K562 (cell line): ENCODE data around the gene TUBA8. TPM values are rescaled to one million over a fixed set of nuclear protein-coding genes. Genes with fewer than 3 reads are reported as not detected.

Source experiments
- ATAC-seq: fragments of 200-7000 bp; cut with Tn5 transposase; 3 replicates; pipeline ENCODE4 v1.9.1; 2020; ENCODE audit warnings: moderate library complexity
- BruUV-seq: library from RNA; stranded (reverse); fragments of 400-500 nt; replicated peaks from 2 replicates; lab custom pipeline; 2021; lab: Mats Ljungman, UMichigan
- CTCF ChIA-PET: fragments of 300-600 bp; formaldehyde crosslinking; extraction: SDS; loops from one replicate; lab custom pipeline; 2021; ENCODE audit warnings: low intra/inter-chr PET ratio; lab: Yijun Ruan, JAX
- POLR2A ChIA-PET: fragments of 300-600, 350-650 bp; sonication (Branson Sonifier 250); formaldehyde crosslinking; extraction: SDS; loops from one replicate; lab custom pipeline; 2021; ENCODE audit warnings: antibody characterized with exemption, inconsistent platforms; lab: Yijun Ruan, JAX
- DNase-seq, 4 experiments: peaks; one replicate each; pipeline versions ENCODE4 v3.0.0 to v3.0.0-alpha.2; 2011 to 2018; ENCODE audit warnings: low spot score in 3 of 4, mixed read lengths in 3 of 4; ENCODE audit errors: extremely low read depth in 1 of 4
- FAIRE-seq: peaks from 2 replicates; lab custom pipeline; 2011; peaks lifted over from hg19 to GRCh38; lab: Jason Lieb, UNC
- H2AFZ ChIP-seq: 2 replicates; pipeline ENCODE4 v1.6.0; 2011; ENCODE audit warnings: low read depth, low read length, control low read depth, inconsistent platforms
- H3K27ac ChIP-seq: fragments of 200-600 bp; 3 replicates; pipeline ENCODE4 v1.8.0; 2011; ENCODE audit warnings: low read depth, mild to moderate bottlenecking, control low read depth, inconsistent platforms, low read length, moderate library complexity, mixed read lengths; ENCODE audit errors: extremely low read depth
- H3K27me3 ChIP-seq, 2 experiments: fragments of 300-600 bp in 1 of 2; 2 replicates in 1 of 2; 3 replicates in 1 of 2; pipeline versions ENCODE4 v1.6.0 to v1.8.0; 2011; ENCODE audit warnings: inconsistent platforms in 2 of 2, low read length in 2 of 2, mild to moderate bottlenecking in 1 of 2, mixed read lengths in 1 of 2, moderate library complexity in 1 of 2; ENCODE audit not compliant: control insufficient read depth in 2 of 2, insufficient read depth in 2 of 2
- H3K36me3 ChIP-seq: fragments of 300-600 bp; 3 replicates; pipeline ENCODE4 v1.8.0; 2011; ENCODE audit warnings: mild to moderate bottlenecking, low read length, inconsistent platforms; ENCODE audit not compliant: control insufficient read depth, insufficient read depth
- H3K4me1 ChIP-seq, 2 experiments: fragments of 200-600 bp in 1 of 2; replicated peaks in 1 of 2; 2 replicates in 1 of 2; 3 replicates in 1 of 2; pipeline versions ENCODE4 v1.5.1 to v1.8.0; 2011; ENCODE audit warnings: inconsistent platforms in 2 of 2, low read length in 2 of 2, mild to moderate bottlenecking in 1 of 2, mixed read lengths in 1 of 2, moderate library complexity in 1 of 2; ENCODE audit not compliant: control insufficient read depth in 2 of 2, insufficient read depth in 2 of 2
- H3K4me2 ChIP-seq: 2 replicates; pipeline ENCODE4 v1.6.1; 2011; ENCODE audit warnings: low read length, control low read depth, inconsistent platforms, mixed read lengths; ENCODE audit not compliant: insufficient read depth
- H3K4me3 ChIP-seq: fragments of 200-600 bp; sonication (generic), shearing (Covaris generic); 2 replicates; pipeline ENCODE4 v1.5.1; 2016; ENCODE audit warnings: control low read depth, inconsistent platforms
- H3K79me2 ChIP-seq: fragments of 200-600 bp; 3 replicates; pipeline ENCODE4 v1.8.0; 2011; ENCODE audit warnings: low read length, inconsistent platforms; ENCODE audit not compliant: control insufficient read depth, insufficient read depth
- H3K9ac ChIP-seq, 2 experiments: 2 replicates each; pipeline versions ENCODE4 v1.6.0 to v1.6.1; 2011; ENCODE audit warnings: low read depth in 2 of 2, low read length in 2 of 2, control low read depth in 1 of 2, inconsistent platforms in 1 of 2, mild to moderate bottlenecking in 1 of 2, mixed read lengths in 1 of 2; ENCODE audit not compliant: insufficient read depth in 1 of 2
- H3K9me1 ChIP-seq: one replicate; pipeline ENCODE4 v1.6.0; 2011; ENCODE audit warnings: inconsistent platforms, mild to moderate bottlenecking, low read length, moderate library complexity; ENCODE audit not compliant: control insufficient read depth, insufficient read depth
- H3K9me3 ChIP-seq: replicated peaks from 2 replicates; pipeline ENCODE4 v1.5.1; 2011; ENCODE audit warnings: low read depth, low read length, inconsistent platforms; ENCODE audit not compliant: control insufficient read depth, insufficient read depth
- H4K20me1 ChIP-seq: replicated peaks from 2 replicates; pipeline ENCODE4 v1.6.1; 2011; ENCODE audit warnings: low read length, inconsistent platforms, mixed read lengths; ENCODE audit not compliant: control insufficient read depth, insufficient read depth
- ASH1L ChIP-seq: fragments of 450-650 bp; IDR thresholded peaks from 2 replicates; pipeline ENCODE4 v1.6.1; 2018; ENCODE audit warnings: borderline replicate concordance, mild to moderate bottlenecking, low read depth; ENCODE audit not compliant: partially characterized antibody
- CBX5 ChIP-seq: IDR thresholded peaks from 2 replicates; pipeline ENCODE4 v1.6.1; 2014; ENCODE audit warnings: low read depth, borderline replicate concordance
- CHD2 ChIP-seq: IDR thresholded peaks from 2 replicates; pipeline ENCODE4 v1.6.1; 2011; ENCODE audit warnings: low read depth, low read length
- FOS ChIP-seq: IDR thresholded peaks from 3 replicates; pipeline ENCODE4 v1.6.1; 2011; ENCODE audit not compliant: insufficient read length; ENCODE audit errors: extremely low read depth
- HCFC1 ChIP-seq: IDR thresholded peaks from 2 replicates; pipeline ENCODE4 v1.6.1; 2012; ENCODE audit warnings: low read depth, low read length, improper control_type of control experiment
- NFYB ChIP-seq: IDR thresholded peaks from 2 replicates; pipeline ENCODE4 v1.6.1; 2011; ENCODE audit warnings: mild to moderate bottlenecking, moderate library complexity; ENCODE audit not compliant: insufficient read length; ENCODE audit errors: extremely low read depth
- NR2C2 ChIP-seq, 2 experiments: fragments of 200-800 bp in 1 of 2; sonication (Bioruptor generic) in 1 of 2; sonication (generic) in 1 of 2; formaldehyde crosslinking in 1 of 2; IDR thresholded peaks; 2 replicates each; pipeline versions ENCODE4 v1.6.1 to v1.8.0; 2016 to 2022; ENCODE audit warnings: mild to moderate bottlenecking in 1 of 2, missing compliant biosample characterization in 1 of 2, missing genetic modification characterization in 1 of 2, missing genetic modification reagents in 1 of 2
- PHB2 ChIP-seq: fragments of 450-650 bp; IDR thresholded peaks from 2 replicates; pipeline ENCODE4 v1.6.1; 2017; ENCODE audit warnings: low read depth
- PURB ChIP-seq: sonication (generic); formaldehyde crosslinking; IDR thresholded peaks from 2 replicates; pipeline ENCODE4 v1.9.0; 2021; ENCODE audit warnings: low read depth, mild to moderate bottlenecking, missing genetic modification reagents
- RBM14 ChIP-seq: fragments of 200-400 bp; formaldehyde crosslinking; IDR thresholded peaks from 2 replicates; pipeline ENCODE4 v1.6.1; 2018; ENCODE audit warnings: low read depth, mild to moderate bottlenecking, low read length, moderate library complexity, borderline replicate concordance; ENCODE audit not compliant: insufficient read depth
- SIX5 ChIP-seq, 2 experiments: IDR thresholded peaks; 2 replicates each; pipeline ENCODE4 v1.6.1; 2011; ENCODE audit warnings: low read length in 2 of 2, borderline replicate concordance in 1 of 2, low read depth in 1 of 2, mild to moderate bottlenecking in 1 of 2, moderate library complexity in 1 of 2; ENCODE audit not compliant: insufficient read depth in 1 of 2
- SRSF7 ChIP-seq: fragments of 200-400 bp; formaldehyde crosslinking; optimal IDR thresholded peaks from 2 replicates; pipeline ENCODE3; 2017; ENCODE audit warnings: mild to moderate bottlenecking, low read depth, low read length
- ZFX ChIP-seq: sonication (generic); formaldehyde crosslinking; IDR thresholded peaks from 2 replicates; pipeline ENCODE4 v1.8.0; 2022; ENCODE audit warnings: mild to moderate bottlenecking, missing genetic modification reagents, moderate library complexity
- ZNF124 ChIP-seq: sonication (generic); formaldehyde crosslinking; IDR thresholded peaks from 2 replicates; pipeline ENCODE4 v1.8.1; 2022; ENCODE audit warnings: missing genetic modification reagents
- ZNF785 ChIP-seq: fragments of 250-450 bp; sonication (Bioruptor Pico); IDR thresholded peaks from 2 replicates; pipeline ENCODE4 v1.4.0; 2020; ENCODE audit warnings: mild to moderate bottlenecking
- WGBS: fragments of 100-300 bp; shearing (Covaris generic); methylation state at CpG from one replicate; pipeline ENCODE4 v1.1.6; 2016; ENCODE audit warnings: low coverage, mixed read lengths; ENCODE audit not compliant: insufficient coverage; ENCODE audit errors: missing lambda C conversion rate; 5-methylcytosine and 5-hydroxymethylcytosine counted together
- in situ Hi-C: fragments of 300-500 bp; cut with MboI; formaldehyde crosslinking; loops from 4 replicates; pipeline ENCODE4 v1.15.0; 2018; ENCODE audit warnings: inconsistent platforms, mixed read lengths
- intact Hi-C: fragments of 100-400 bp; cut with micrococcal nuclease; formaldehyde crosslinking; loops from 2 replicates; pipeline ENCODE4 v1.14.2; 2022
- polyA plus RNA-seq, 8 experiments: library from polyadenylated mRNA; depleted of rRNA in 4 of 8; stranded (reverse) in 5 of 8; unstranded in 3 of 8; fragments of >200 nt; fragmentation: Nextera tagmentation in 2 of 8; fragmentation: Illumina TruSeq in 1 of 8; extraction: Ambion mirVana in 2 of 8; extraction: Trizol in 1 of 8; gene quantifications; 2 replicates each; pipeline versions ENCODE4 v1.2.1 to v1.2.3, GENCODE V29; 2011 to 2014; ENCODE audit warnings: inconsistent platforms in 1 of 8, missing spikeins in 1 of 8
- total RNA-seq, 7 experiments: library from RNA; depleted of rRNA in 6 of 7; stranded (reverse); fragments of >200 nt in 6 of 7; fragmentation: Illumina TruSeq in 2 of 7; extraction: Trizol in 2 of 7; gene quantifications; 2 replicates each; pipeline versions ENCODE4 v1.2.1 to v1.2.3, GENCODE V29; 2011 to 2021; ENCODE audit warnings: low replicate concordance in 1 of 7
- TF ChIP-seq, protein P1 (sequence below): fragments of 250-450 bp; sonication (Bioruptor Pico); IDR thresholded peaks from 2 replicates; pipeline ENCODE4 v1.9.0; 2021; ENCODE audit warnings: mild to moderate bottlenecking
- TF ChIP-seq, protein P2 (sequence below), 2 experiments: fragments of 450-650 bp in 1 of 2; sonication (generic) in 1 of 2; formaldehyde crosslinking; conservative IDR thresholded peaks; 2 replicates each; pipeline versions ENCODE4 v1.4.0 to v1.8.1; 2020 to 2022; ENCODE audit warnings: mild to moderate bottlenecking in 1 of 2, missing genetic modification reagents in 1 of 2

The TUBA8 gene
- total and polyA plus RNA-seq, 9 of the 15 experiments (the other 6 are each of a cell fraction or from before 2014, with no cell fraction given): 0.07 to 1.1 (median 0.65) TPM

DNA sequence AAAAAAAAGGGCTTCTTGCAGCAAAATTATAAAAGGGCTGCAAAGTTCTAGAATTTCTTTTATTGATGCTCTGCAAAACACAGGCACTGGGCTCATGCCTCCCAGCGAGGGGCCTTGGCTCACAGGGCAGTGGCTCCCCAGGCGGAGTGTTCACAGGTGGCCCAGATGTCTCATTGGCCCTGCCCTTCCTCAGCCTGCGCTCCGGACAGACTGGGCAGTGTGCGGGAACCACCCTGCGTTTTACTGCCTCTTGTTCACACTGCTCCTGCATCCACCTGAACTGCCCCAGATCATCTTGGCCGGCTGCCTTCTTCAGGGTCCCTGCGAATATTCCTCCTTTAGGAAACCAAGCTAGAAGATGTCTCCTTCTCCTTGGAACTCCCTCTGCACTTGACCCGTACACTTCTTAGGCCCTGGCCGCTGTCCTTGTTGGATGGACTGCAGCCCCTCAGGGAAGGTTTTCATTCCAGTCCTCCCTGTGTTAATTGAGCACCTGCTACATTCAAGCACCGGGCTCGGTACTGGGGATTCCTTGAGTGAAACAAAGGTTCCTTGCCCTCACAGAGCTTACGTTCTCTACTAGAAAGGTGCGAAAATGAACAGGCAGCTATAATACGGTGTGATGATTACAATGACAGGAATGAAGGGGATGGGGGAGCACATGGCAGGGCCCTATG, 4.5 kb downstream of the TUBA8 start:
- FAIRE-seq (no peak), DNase-seq (no peak), ATAC-seq (no peak)
- TF ChIP-seq ZFX (CRISPR knock-in tag) (no peak), SIX5 (IDR thresholded peaks at IDR 0.05; ENCODE audit: borderline replicate concordance in 1 of 2, insufficient read depth in 1 of 2, low read depth in 1 of 2, low read length in 2 of 2) (no peak), ZNF124 (no peak), SRSF7 (no peak), FOS (no peak), ASH1L (no peak), CBX5 (no peak), NR2C2 (CRISPR knock-in tag; IDR thresholded peaks at IDR 0.05) (no peak), NR2C2 (tag; IDR thresholded peaks at IDR 0.05) (no peak), NFYB (no peak), CHD2 (no peak), RBM14 (no peak), HCFC1 (no peak), ZNF785 (CRISPR knock-in tag) (no peak), PHB2 (no peak), PURB (no peak)
- TF ChIP-seq, protein P1, sequence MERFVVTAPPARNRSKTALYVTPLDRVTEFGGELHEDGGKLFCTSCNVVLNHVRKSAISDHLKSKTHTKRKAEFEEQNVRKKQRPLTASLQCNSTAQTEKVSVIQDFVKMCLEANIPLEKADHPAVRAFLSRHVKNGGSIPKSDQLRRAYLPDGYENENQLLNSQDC (CRISPR knock-in tag): no peak
- TF ChIP-seq, protein P2, sequence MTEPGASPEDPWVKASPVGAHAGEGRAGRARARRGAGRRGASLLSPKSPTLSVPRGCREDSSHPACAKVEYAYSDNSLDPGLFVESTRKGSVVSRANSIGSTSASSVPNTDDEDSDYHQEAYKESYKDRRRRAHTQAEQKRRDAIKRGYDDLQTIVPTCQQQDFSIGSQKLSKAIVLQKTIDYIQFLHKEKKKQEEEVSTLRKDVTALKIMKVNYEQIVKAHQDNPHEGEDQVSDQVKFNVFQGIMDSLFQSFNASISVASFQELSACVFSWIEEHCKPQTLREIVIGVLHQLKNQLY (CRISPR knock-in tag; conservative IDR thresholded peaks at IDR 0.05): no peak
- Histone ChIP-seq H3K27ac (no peak overlapping the region), H3K79me2 (no peaks in the 10 kb centered on the region), H3K9me1 (no peaks in the 10 kb centered on the region), H3K9me3 (no peaks in the 10 kb centered on the region), H3K4me1 (peaks cover 0 to 11% of the 10 kb centered on the region in 2 experiments; a peak in 1 of 5 replicates), H3K27me3 (peaks cover 15 to 55% of the 10 kb centered on the region in 2 experiments; a peak in 3 of 5 replicates), H3K4me3 (no peak overlapping the region), H3K9ac (no peak overlapping the region), H3K36me3 (no peaks in the 10 kb centered on the region), H4K20me1 (0 out of 2 replicates have a peak, but pooled peaks cover 3% of the 10 kb centered on the region), H2AFZ (no peak overlapping the region), H3K4me2 (no peak overlapping the region)
- intact Hi-C loops (no loop called here), in situ Hi-C loops (no loop called here)
- CTCF ChIA-PET: no interaction called here
- POLR2A ChIA-PET: interaction anchor here (1.2 kb wide), 1 partner anchor 16 kb away, joined by 4 read pairs; no protein-coding TSS in a partner anchor
- no TSS peak for BruUV-seq
- WGBS: 25% methylated on average over 15 of the region's 15 CpGs
